Measurements from ENCODE around the gene ERC2.

DNA sequence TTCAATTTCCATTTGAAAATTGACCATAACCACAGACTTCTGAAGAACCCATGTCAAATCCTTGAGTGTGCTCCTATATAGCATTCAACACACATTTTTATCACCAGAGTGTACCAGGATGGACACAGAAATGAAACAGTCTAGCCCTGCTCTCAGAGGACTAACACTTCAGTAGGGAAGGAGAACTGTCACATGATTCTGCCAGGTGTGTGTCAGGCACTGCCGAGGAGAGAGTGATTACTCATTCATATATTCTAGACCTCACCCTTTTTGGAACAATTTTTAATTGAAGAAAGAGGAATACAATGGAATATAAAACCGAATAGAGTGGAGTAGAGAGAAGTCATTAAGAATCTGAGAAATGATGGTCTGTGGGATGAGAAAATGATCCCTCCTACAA is 125.8 kb downstream of the ERC2 start:
- TF ChIP-seq, protein P1, sequence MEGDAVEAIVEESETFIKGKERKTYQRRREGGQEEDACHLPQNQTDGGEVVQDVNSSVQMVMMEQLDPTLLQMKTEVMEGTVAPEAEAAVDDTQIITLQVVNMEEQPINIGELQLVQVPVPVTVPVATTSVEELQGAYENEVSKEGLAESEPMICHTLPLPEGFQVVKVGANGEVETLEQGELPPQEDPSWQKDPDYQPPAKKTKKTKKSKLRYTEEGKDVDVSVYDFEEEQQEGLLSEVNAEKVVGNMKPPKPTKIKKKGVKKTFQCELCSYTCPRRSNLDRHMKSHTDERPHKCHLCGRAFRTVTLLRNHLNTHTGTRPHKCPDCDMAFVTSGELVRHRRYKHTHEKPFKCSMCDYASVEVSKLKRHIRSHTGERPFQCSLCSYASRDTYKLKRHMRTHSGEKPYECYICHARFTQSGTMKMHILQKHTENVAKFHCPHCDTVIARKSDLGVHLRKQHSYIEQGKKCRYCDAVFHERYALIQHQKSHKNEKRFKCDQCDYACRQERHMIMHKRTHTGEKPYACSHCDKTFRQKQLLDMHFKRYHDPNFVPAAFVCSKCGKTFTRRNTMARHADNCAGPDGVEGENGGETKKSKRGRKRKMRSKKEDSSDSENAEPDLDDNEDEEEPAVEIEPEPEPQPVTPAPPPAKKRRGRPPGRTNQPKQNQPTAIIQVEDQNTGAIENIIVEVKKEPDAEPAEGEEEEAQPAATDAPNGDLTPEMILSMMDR (IDR thresholded peaks at IDR 0.05; ENCODE audit: control extremely low read depth in 1 of 3, insufficient read depth in 1 of 3, low read depth in 1 of 3, low read length in 3 of 3) = no peak
- TF ChIP-seq MAFK (IDR thresholded peaks at IDR 0.05; ENCODE audit: low read depth, low read length) (no peak), RAD21 (IDR thresholded peaks at IDR 0.05 in 1 of 2, conservative IDR thresholded peaks at IDR 0.05 in 1 of 2; ENCODE audit: low read depth in 2 of 2, low read length in 2 of 2) (no peak), HDAC2 (IDR thresholded peaks at IDR 0.05; ENCODE audit: borderline replicate concordance in 1 of 2, low read depth in 2 of 2, low read length in 2 of 2) (no peak), EP300 (IDR thresholded peaks at IDR 0.05; ENCODE audit: borderline replicate concordance in 1 of 2, low read depth in 2 of 2, low read length in 2 of 2) (no peak), TEAD4 (IDR thresholded peaks at IDR 0.05; ENCODE audit: low read depth, low read length) (no peak), MAX (IDR thresholded peaks at IDR 0.05) (no peak), CREB1 (IDR thresholded peaks at IDR 0.05) (no peak), RNF2 (IDR thresholded peaks at IDR 0.05; ENCODE audit: borderline replicate concordance, low read depth, low read length, missing control alignments, poor library complexity, severe bottlenecking) (no peak), SIX5 (IDR thresholded peaks at IDR 0.05; ENCODE audit: low read depth, low read length) (no peak), EZH2 (IDR thresholded peaks at IDR 0.05; ENCODE audit: low read depth, low read length, severe bottlenecking) (no peak), POLR2A (IDR thresholded peaks at IDR 0.05; ENCODE audit: control extremely low read depth in 1 of 2, low read depth in 2 of 2, low read length in 2 of 2) (no peak), JUND (IDR thresholded peaks at IDR 0.05; ENCODE audit: low read length) (no peak)

Measured in H1 (cell line).